Measurements from ENCODE around the gene RASA2.

RASA2 gene

DNA sequence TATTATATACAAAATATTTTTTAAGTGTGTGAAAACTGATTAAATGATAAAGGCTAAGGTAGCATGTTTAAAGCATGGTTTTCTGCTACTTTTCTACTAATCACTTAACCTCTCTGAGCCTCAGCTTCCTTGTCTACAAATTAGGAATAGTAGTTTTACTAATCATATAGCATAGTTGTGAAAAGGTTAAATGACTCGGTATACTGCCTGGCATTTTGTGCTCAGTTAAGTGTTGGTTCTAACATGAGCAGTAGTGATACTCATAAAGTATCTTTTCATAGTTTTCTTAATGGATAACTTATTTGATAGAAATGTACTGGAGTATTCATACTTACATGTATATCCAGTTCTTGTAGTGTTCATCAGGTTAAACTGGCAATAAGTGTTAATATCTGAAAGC is 13.6 kb downstream of the RASA2 start:
- TF ChIP-seq, protein P1, sequence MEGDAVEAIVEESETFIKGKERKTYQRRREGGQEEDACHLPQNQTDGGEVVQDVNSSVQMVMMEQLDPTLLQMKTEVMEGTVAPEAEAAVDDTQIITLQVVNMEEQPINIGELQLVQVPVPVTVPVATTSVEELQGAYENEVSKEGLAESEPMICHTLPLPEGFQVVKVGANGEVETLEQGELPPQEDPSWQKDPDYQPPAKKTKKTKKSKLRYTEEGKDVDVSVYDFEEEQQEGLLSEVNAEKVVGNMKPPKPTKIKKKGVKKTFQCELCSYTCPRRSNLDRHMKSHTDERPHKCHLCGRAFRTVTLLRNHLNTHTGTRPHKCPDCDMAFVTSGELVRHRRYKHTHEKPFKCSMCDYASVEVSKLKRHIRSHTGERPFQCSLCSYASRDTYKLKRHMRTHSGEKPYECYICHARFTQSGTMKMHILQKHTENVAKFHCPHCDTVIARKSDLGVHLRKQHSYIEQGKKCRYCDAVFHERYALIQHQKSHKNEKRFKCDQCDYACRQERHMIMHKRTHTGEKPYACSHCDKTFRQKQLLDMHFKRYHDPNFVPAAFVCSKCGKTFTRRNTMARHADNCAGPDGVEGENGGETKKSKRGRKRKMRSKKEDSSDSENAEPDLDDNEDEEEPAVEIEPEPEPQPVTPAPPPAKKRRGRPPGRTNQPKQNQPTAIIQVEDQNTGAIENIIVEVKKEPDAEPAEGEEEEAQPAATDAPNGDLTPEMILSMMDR (conservative IDR thresholded peaks at IDR 0.05; ENCODE audit: control insufficient read depth, insufficient read depth, low read depth, low read length): no peak
- DNase-seq (ENCODE audit: low read depth): no peak

DNA sequence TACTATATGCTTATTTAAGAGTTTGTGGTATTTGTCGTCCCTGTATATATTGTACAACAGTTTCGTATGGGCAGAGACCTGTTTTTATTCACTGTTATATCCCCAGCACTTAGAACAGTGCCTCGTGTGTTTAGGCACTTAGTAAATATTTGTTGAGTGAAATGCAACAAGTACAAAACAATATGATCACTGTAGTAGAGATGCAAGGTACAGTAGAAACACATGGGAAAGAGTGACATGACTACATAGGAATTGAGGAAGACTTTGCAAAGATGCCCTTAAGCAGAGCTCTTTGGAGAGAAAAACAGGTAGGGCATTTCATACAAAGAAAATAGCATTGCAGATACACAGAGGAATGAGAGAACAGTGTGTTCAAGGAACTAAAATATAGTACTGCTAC is 18.3 kb downstream of the RASA2 start:
- no peak overlapping the region for H3K4me3 ChIP-seq (ENCODE audit: control insufficient read depth, low read depth, low read length)
- TF ChIP-seq, protein P1 (conservative IDR thresholded peaks at IDR 0.05; ENCODE audit: control insufficient read depth, insufficient read depth, low read depth, low read length): no peak
- no peak for DNase-seq (ENCODE audit: low read depth)

More for the DNA sequence above, 13.6 kb downstream of the RASA2 start:
- no peak overlapping the region for H3K4me3 ChIP-seq (ENCODE audit: control insufficient read depth, low read depth, low read length)

DNA sequence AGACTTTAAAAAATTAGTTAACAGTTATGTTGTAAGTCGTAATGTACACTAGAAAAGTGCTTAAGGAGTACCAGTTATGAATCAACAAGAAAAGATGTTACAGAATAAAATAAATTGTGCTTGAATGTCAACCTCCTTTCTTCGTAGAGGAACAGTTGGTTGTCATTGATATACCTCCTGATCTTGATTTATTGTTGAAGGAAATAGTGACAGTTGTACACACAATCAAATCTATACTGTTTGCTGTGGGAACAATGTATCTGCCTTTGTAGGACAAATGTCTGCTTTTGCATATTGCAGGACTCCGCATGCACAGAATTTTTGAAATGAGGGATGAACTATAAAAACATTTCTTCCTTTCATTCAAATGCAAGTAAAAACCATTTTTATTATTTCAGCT is 19.2 kb downstream of the RASA2 start:
- no peak overlapping the region for H3K4me3 ChIP-seq (ENCODE audit: control insufficient read depth, low read depth, low read length)
- TF ChIP-seq, protein P1 (conservative IDR thresholded peaks at IDR 0.05; ENCODE audit: control insufficient read depth, insufficient read depth, low read depth, low read length): no peak
- DNase-seq (ENCODE audit: low read depth): no peak

DNA sequence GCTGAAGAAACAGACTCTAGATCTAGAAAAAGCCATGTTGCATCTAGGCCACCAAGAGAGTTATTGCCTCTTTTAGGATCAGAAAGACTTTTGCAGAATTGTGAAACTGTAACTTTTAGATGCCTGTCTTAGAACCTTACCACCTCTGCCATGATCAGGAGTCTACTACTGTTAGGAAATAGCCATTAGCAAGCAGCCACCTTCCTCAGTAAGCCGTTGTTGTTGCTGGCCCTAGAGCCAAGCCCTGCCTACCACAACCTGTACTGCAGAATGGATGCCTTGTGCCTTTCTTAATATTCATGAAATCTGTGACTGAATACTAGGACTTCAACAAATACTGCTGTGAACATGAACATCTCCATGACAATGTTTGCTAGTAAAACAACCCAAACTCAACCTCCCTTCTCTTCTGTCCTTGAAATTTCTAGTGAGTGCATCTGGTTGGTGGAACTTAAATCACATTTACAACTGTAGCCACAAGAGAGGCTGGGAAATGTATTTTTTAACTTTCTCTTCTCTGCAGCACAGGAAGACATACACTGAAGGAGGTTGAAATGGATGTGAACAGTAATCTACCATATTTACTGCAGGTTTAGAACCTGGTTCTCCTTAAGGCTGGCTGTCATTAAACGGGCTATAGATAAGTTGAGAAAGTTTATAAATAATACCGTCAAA is 20.7 kb downstream of the RASA2 start:
- DNase-seq (ENCODE audit: low read depth): no peak
- TF ChIP-seq, protein P1 (conservative IDR thresholded peaks at IDR 0.05; ENCODE audit: control insufficient read depth, insufficient read depth, low read depth, low read length): no peak
- H3K4me3 ChIP-seq (ENCODE audit: control insufficient read depth, low read depth, low read length): no peak overlapping the region

DNA sequence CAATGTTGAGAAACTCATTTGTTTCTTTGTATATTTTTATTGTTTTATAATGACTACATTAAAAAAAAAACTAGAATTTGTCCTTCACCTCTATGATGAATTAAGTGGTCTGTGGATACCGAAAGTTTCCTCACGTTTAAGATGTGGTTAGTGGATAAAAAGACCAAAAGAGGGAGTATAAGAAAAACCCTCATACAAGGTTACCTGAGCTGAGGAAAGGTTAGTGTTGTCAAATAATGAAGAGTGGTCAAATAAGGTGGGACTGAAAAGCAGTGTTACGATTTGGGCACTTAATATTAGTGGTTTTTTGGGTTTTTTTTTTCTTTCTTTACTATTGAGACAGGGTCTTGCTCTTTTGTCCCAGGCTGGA is 21.2 kb downstream of the RASA2 start:
- H3K4me3 ChIP-seq (ENCODE audit: control insufficient read depth, low read depth, low read length): no peak overlapping the region
- DNase-seq (ENCODE audit: low read depth): no peak
- TF ChIP-seq, protein P1 (conservative IDR thresholded peaks at IDR 0.05; ENCODE audit: control insufficient read depth, insufficient read depth, low read depth, low read length): no peak

DNA sequence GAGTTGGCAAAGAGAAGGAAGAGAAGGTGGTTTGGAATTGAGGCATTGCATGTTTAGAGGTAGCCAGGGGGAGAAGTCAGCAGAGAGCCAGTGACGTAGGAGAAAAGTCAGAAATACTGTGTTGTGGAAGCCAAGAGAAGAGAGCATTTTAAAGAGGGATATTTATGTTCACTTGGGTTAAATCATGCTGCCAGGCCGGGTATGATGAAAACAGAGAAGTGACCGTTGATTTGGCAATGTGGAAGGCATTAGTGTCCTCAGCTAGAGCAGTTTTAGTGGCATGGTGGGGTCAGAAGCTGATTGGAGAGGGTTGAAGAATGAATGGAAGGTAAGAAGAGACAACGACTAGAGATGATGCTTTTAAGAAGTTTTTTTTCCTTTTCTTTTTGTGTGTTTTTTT is 24.5 kb downstream of the RASA2 start:
- H3K4me3 ChIP-seq (ENCODE audit: control insufficient read depth, low read depth, low read length): no peak overlapping the region
- no peak for DNase-seq (ENCODE audit: low read depth)
- TF ChIP-seq, protein P1 (conservative IDR thresholded peaks at IDR 0.05; ENCODE audit: control insufficient read depth, insufficient read depth, low read depth, low read length): no peak

DNA sequence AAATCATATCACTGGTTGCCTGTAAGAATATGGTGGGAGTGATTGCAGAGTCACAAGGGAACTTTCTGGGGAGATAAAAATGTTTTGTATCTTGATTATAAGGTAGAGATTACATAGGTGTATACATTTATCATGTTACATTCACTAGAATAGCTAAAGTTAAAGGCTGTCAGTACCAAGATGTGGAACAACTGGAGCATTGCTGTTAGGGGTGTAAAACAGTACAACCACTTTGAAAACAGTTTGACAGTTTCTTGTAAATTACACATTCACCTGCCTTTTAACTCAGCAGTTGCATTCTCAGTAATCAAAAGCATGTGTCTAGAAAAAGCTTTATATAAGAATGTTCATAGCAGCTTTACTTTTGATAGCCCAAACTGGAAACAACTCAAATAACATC is 27.6 kb downstream of the RASA2 start:
- TF ChIP-seq, protein P1 (conservative IDR thresholded peaks at IDR 0.05; ENCODE audit: control insufficient read depth, insufficient read depth, low read depth, low read length): no peak
- H3K4me3 ChIP-seq (ENCODE audit: control insufficient read depth, low read depth, low read length): no peak overlapping the region
- no peak for DNase-seq (ENCODE audit: low read depth)
